CD4-positive, alpha-beta T cell treated with Interleukin-15 for 1 hour (primary cell): ENCODE data around the gene OLFM4.
"Not testable (repeated sequence)": the region's sequence is repeated elsewhere in the genome, so short reads cannot be mapped to it uniquely, and the experiment has no call there.

Source experiments
- DNase-seq: peaks from one replicate; pipeline ENCODE4 v3.0.0-alpha.2; 2020

The OLFM4 gene

GRCh38 chr13:53028637-53029203 lies at the start of gene OLFM4:
OLFM4 (plus strand) TSS chr13:53028813; CDS start chr13:53028837, 24 bp downstream.
- no peak for DNase-seq

- DNase-seq, result no peak
Observed at GRCh38 chr13:52978989-52979388, 49.6 kb upstream of the OLFM4 start.

- no peak for DNase-seq
Observed at GRCh38 chr13:52980695-52981094, 47.9 kb upstream of the OLFM4 start.

GRCh38 chr13:52983836-52984235 lies 44.8 kb upstream of the OLFM4 start:
- no peak for DNase-seq

- no peak for DNase-seq
Observed at GRCh38 chr13:52984881-52985363, 43.7 kb upstream of the OLFM4 start.

GRCh38 chr13:52991344-52992020 lies 37.1 kb upstream of the OLFM4 start:
- no peak for DNase-seq

GRCh38 chr13:52992110-52992509 lies 36.5 kb upstream of the OLFM4 start:
- DNase-seq, result no peak

GRCh38 chr13:52994051-52994450 lies 34.6 kb upstream of the OLFM4 start:
- DNase-seq, result no peak

GRCh38 chr13:52994865-52995264 lies 33.7 kb upstream of the OLFM4 start:
- no peak for DNase-seq

- DNase-seq, result no peak
Observed at GRCh38 chr13:52995946-52996345, 32.7 kb upstream of the OLFM4 start.

GRCh38 chr13:52997951-52998876 lies 30.4 kb upstream of the OLFM4 start:
- DNase-seq, result no peak

GRCh38 chr13:52999093-52999696 lies 29.4 kb upstream of the OLFM4 start:
- DNase-seq, result no peak

GRCh38 chr13:53001444-53002225 lies 27.0 kb upstream of the OLFM4 start:
- DNase-seq, result no peak

GRCh38 chr13:53004573-53004972 lies 24.0 kb upstream of the OLFM4 start:
- DNase-seq, result no peak

GRCh38 chr13:53005626-53006025 lies 23.0 kb upstream of the OLFM4 start:
- no peak for DNase-seq

GRCh38 chr13:53007872-53008271 lies 20.7 kb upstream of the OLFM4 start:
- DNase-seq, result no peak

GRCh38 chr13:53010374-53011105 lies 18.1 kb upstream of the OLFM4 start:
- DNase-seq, result no peak

- no peak for DNase-seq
Observed at GRCh38 chr13:53012707-53013106, 15.9 kb upstream of the OLFM4 start.

GRCh38 chr13:53013113-53013512 lies 15.5 kb upstream of the OLFM4 start:
- DNase-seq, result no peak

GRCh38 chr13:53014018-53014417 lies 14.6 kb upstream of the OLFM4 start:
- DNase-seq, result not testable (repeated sequence)
